H54 (cell line): ENCODE measurements around the gene ZNF503.
A peak's percentile ranks its signal among the peaks of the same experiment; 100 is the strongest.

Experiments used
- DNase-seq: peaks from one replicate; pipeline ENCODE4 v3.0.0; 2011; ENCODE audit warnings: low spot score, mixed read lengths; ENCODE audit not compliant: insufficient read length
- FAIRE-seq: peaks from 3 replicates; lab custom pipeline; 2011; peaks lifted over from hg19 to GRCh38; lab: Jason Lieb, UNC
- POLR2A ChIP-seq: IDR thresholded peaks from 2 replicates; pipeline ENCODE4 v1.6.1; 2011; ENCODE audit warnings: low read depth, mild to moderate bottlenecking, low read length

Gene ZNF503

GRCh38 chr10:75437693-75438092 lies 36.1 kb upstream of the ZNF503 start:
- TF ChIP-seq POLR2A, result no peak
- DNase-seq (no peak), FAIRE-seq (no peak)

GRCh38 chr10:75436896-75437295 lies 35.3 kb upstream of the ZNF503 start:
- FAIRE-seq (no peak), DNase-seq (no peak)
- TF ChIP-seq POLR2A, result no peak

- DNase-seq (no peak), FAIRE-seq (no peak)
- TF ChIP-seq POLR2A, result no peak
These were observed 33.7 kb upstream of the ZNF503 start for GRCh38 chr10:75435291-75435690.

- DNase-seq (no peak), FAIRE-seq (no peak)
- no peak for TF ChIP-seq POLR2A
These were observed 32.7 kb upstream of the ZNF503 start for GRCh38 chr10:75434291-75434690.

GRCh38 chr10:75433216-75433615 lies 31.7 kb upstream of the ZNF503 start:
- FAIRE-seq (no peak), DNase-seq (no peak)
- no peak for TF ChIP-seq POLR2A

GRCh38 chr10:75432763-75433162 lies 31.2 kb upstream of the ZNF503 start:
- FAIRE-seq (no peak), DNase-seq (no peak)
- TF ChIP-seq POLR2A, result no peak

GRCh38 chr10:75432176-75432575 lies 30.6 kb upstream of the ZNF503 start:
- TF ChIP-seq POLR2A, result no peak
- FAIRE-seq (no peak), DNase-seq (no peak)

- DNase-seq (no peak), FAIRE-seq (no peak)
- TF ChIP-seq POLR2A, result no peak
These were observed 29.9 kb upstream of the ZNF503 start, which contains the start of gene LRMDA for GRCh38 chr10:75431180-75432111. Gene LRMDA (plus strand): TSS chr10:75431624.

- TF ChIP-seq POLR2A, result no peak
- no peak for DNase-seq
- no peak for FAIRE-seq
These were observed 28.6 kb upstream of the ZNF503 start for GRCh38 chr10:75430000-75430763.

- DNase-seq (no peak), FAIRE-seq (no peak)
- TF ChIP-seq POLR2A, result no peak
These were observed 27.7 kb upstream of the ZNF503 start for GRCh38 chr10:75429159-75429827.

GRCh38 chr10:75428434-75429158 lies 27.0 kb upstream of the ZNF503 start:
- DNase-seq, result peak; percentile 94

GRCh38 chr10:75427951-75428350 lies 26.4 kb upstream of the ZNF503 start:
- no peak for DNase-seq
- no peak for TF ChIP-seq POLR2A
- FAIRE-seq, result no peak

More at GRCh38 chr10:75428434-75429158, 27.0 kb upstream of the ZNF503 start:
- no peak for TF ChIP-seq POLR2A
- FAIRE-seq, result peak; percentile 92

- no peak for TF ChIP-seq POLR2A
- FAIRE-seq (no peak), DNase-seq (no peak)
These were observed 25.3 kb upstream of the ZNF503 start for GRCh38 chr10:75426880-75427279.
